ENCODE measurements around the gene EEF1A1.

Gene EEF1A1

DNA sequence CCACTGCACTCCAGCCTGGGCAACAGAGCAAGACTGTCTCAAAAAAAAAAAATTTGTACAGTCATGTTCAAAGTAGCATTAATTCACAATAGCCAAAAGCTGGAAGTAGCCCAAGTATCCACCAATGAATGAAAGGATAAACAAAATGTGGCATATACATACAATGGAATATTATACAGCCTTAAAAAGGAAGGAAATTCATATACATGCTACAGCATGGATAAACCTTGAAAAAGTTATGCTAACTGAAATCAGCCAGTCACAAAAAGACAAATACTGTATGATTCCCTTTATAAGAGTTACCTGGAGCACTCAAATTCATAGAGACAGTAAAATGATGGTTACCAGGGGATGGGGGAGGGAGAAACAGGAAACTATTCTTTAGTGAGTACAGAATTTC is 15.7 kb downstream of the EEF1A1 start:
- TF ChIP-seq TAF1 (IDR thresholded peaks at IDR 0.05; ENCODE audit: borderline replicate concordance, insufficient read depth, low read length), result no peak
- TF ChIP-seq FOXP2 (optimal IDR thresholded peaks at IDR 0.05; ENCODE audit: borderline replicate concordance, extremely low read depth, extremely low read length, insufficient read depth), result no peak
- no peak for TF ChIP-seq POLR2AphosphoS5 (IDR thresholded peaks at IDR 0.05; ENCODE audit: low read depth, low read length)

DNA sequence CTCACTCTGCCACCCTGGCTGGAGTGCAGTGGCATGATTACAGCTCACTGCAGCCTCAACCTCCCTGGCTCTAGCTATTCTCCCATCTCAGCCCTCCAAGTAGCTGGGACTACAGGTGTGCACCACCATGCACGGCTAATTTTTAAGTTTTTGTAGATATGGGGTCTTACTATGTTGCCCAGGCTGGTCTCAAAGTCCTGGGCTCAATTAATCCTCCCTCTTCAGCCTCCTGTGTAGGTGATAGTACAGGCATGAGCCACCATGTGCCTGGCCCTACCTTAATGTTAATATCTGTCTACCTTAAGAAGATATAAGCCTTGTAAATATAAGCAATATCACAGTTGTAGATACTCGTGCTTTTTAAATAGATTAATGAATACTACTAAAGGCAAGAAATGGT is 16.7 kb downstream of the EEF1A1 start:
- TF ChIP-seq SIN3A (IDR thresholded peaks at IDR 0.05; ENCODE audit: borderline replicate concordance, insufficient read depth, low read length), result no peak
- TF ChIP-seq REST (IDR thresholded peaks at IDR 0.05; ENCODE audit: insufficient read depth in 1 of 2, low read depth in 2 of 2, low read length in 2 of 2), result no peak
- no peak for TF ChIP-seq TAF1 (IDR thresholded peaks at IDR 0.05; ENCODE audit: borderline replicate concordance, insufficient read depth, low read length)
- TF ChIP-seq FOXP2 (optimal IDR thresholded peaks at IDR 0.05; ENCODE audit: borderline replicate concordance, extremely low read depth, extremely low read length, insufficient read depth), result no peak
- no peak for TF ChIP-seq POLR2AphosphoS5 (IDR thresholded peaks at IDR 0.05; ENCODE audit: low read depth, low read length)

- TF ChIP-seq FOXP2 (optimal IDR thresholded peaks at IDR 0.05; ENCODE audit: borderline replicate concordance, extremely low read depth, extremely low read length, insufficient read depth) (no peak), POLR2AphosphoS5 (IDR thresholded peaks at IDR 0.05; ENCODE audit: low read depth, low read length) (no peak), SIN3A (IDR thresholded peaks at IDR 0.05; ENCODE audit: borderline replicate concordance, insufficient read depth, low read length) (no peak), REST (IDR thresholded peaks at IDR 0.05; ENCODE audit: insufficient read depth in 1 of 2, low read depth in 2 of 2, low read length in 2 of 2) (no peak), TAF1 (IDR thresholded peaks at IDR 0.05; ENCODE audit: borderline replicate concordance, insufficient read depth, low read length) (no peak)
Observed at GRCh38 chr6:73503027-73503772, 17.6 kb downstream of the EEF1A1 start.

DNA sequence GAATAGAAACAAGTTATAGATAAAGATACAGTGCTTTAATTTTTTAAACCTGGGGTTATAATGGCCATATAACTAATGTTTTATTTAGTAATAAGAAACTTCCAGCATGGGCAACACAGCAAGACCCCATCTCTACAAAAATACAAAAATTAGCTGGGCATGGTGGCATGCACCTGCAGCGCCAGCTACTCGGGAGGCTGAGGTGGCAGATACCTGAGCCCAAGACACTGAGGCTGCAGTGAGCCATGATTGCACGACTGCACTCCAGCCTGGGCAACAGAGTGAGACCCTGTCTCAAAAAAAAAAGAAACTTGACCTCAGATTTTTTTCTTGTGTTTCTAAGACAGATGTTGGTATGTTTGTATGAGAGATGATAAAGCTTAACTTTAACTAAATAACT is 22.9 kb downstream of the EEF1A1 start:
- TF ChIP-seq FOXP2 (optimal IDR thresholded peaks at IDR 0.05; ENCODE audit: borderline replicate concordance, extremely low read depth, extremely low read length, insufficient read depth), result no peak
- TF ChIP-seq TAF1 (IDR thresholded peaks at IDR 0.05; ENCODE audit: borderline replicate concordance, insufficient read depth, low read length), result no peak
- TF ChIP-seq POLR2AphosphoS5 (IDR thresholded peaks at IDR 0.05; ENCODE audit: low read depth, low read length), result no peak
- TF ChIP-seq REST (IDR thresholded peaks at IDR 0.05; ENCODE audit: insufficient read depth in 1 of 2, low read depth in 2 of 2, low read length in 2 of 2), result no peak
- no peak for TF ChIP-seq SIN3A (IDR thresholded peaks at IDR 0.05; ENCODE audit: borderline replicate concordance, insufficient read depth, low read length)

DNA sequence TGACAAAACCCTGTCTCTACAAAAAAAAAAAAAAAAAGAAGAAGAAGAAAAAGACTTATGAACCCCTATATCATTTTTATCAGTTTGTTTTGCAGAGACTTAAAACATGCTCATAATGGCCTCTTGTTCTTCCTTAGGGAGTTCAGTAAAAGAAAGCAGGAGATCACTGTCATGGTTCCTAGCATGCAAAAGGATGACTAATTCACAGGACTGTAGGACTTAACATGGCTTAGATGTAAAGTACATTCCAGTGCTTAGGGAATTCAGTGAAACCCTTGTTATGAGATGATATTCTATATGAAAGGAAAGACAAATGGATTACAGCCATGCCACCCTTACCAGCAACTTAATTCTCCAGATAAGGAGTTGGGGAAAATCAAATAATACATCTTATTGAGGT is 29.5 kb downstream of the EEF1A1 start:
- no peak for TF ChIP-seq POLR2AphosphoS5 (IDR thresholded peaks at IDR 0.05; ENCODE audit: low read depth, low read length)

GRCh38 chr6:73487473-73487872 is 33.4 kb downstream of the EEF1A1 start:
- no peak for TF ChIP-seq FOXP2 (optimal IDR thresholded peaks at IDR 0.05; ENCODE audit: borderline replicate concordance, extremely low read depth, extremely low read length, insufficient read depth)

- no peak for TF ChIP-seq TAF1 (IDR thresholded peaks at IDR 0.05; ENCODE audit: borderline replicate concordance, insufficient read depth, low read length)
- TF ChIP-seq POLR2AphosphoS5 (IDR thresholded peaks at IDR 0.05; ENCODE audit: low read depth, low read length), result no peak
- no peak for TF ChIP-seq FOXP2 (optimal IDR thresholded peaks at IDR 0.05; ENCODE audit: borderline replicate concordance, extremely low read depth, extremely low read length, insufficient read depth)
- TF ChIP-seq REST (IDR thresholded peaks at IDR 0.05; ENCODE audit: insufficient read depth in 1 of 2, low read depth in 2 of 2, low read length in 2 of 2), result no peak
- no peak for TF ChIP-seq SIN3A (IDR thresholded peaks at IDR 0.05; ENCODE audit: borderline replicate concordance, insufficient read depth, low read length)
Observed at GRCh38 chr6:73484438-73484837, 36.4 kb downstream of the EEF1A1 start.

Measured in PFSK-1 (cell line).